ELF-1 (cell line): ENCODE data around the gene ABCC5.
A peak's percentile ranks its signal among the peaks of the same experiment; 100 is the strongest.
"Not testable (repeated sequence)": the region's sequence is repeated elsewhere in the genome, so short reads cannot be mapped to it uniquely, and the experiment has no call there.

Experiments
- DNase-seq: peaks from one replicate; pipeline ENCODE4 v3.0.0-alpha.2; 2016; ENCODE audit warnings: low read depth, low spot score

ABCC5 gene

GRCh38 chr3:184016169-184016570, 1.5 kb downstream of the ABCC5 start:
- peak; percentile 14 for DNase-seq

DNA sequence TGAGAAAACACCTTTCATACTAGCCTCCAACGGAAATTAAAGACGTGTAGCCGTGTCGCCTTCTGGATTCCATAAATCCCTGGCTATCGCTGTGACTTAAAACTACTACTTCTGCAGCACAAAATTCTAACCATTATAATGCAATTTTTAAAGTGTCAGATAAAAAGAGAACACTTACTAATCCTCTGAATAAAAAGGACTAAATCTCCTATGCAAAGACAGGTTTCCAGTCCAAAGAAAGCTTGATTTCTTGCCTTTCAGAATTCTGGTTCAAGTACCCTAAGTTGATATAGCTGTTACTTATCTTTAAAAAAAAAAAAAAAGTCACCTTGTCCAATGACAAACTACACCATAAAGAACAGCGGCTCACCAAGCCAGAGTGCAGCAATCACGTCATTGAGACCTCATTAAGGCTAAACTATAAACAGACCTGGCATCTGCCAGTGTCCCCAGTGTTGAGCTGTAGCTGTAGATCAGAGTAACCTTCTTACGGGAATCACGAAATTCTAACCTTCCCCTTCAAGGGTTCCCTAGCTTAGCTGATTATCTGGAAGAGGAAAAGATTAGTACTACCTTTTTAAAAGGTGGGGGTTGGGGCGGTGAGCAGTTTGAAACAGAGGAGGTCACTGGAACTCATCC, 2.2 kb downstream of the ABCC5 start:
- DNase-seq, result peak; percentile 45

- no peak for DNase-seq
Observed at GRCh38 chr3:184011937-184012889, 5.5 kb downstream of the ABCC5 start.

- no peak for DNase-seq
Observed at GRCh38 chr3:184011230-184011876, 6.3 kb downstream of the ABCC5 start.

GRCh38 chr3:184008161-184008560, 9.5 kb downstream of the ABCC5 start:
- no peak for DNase-seq

DNA sequence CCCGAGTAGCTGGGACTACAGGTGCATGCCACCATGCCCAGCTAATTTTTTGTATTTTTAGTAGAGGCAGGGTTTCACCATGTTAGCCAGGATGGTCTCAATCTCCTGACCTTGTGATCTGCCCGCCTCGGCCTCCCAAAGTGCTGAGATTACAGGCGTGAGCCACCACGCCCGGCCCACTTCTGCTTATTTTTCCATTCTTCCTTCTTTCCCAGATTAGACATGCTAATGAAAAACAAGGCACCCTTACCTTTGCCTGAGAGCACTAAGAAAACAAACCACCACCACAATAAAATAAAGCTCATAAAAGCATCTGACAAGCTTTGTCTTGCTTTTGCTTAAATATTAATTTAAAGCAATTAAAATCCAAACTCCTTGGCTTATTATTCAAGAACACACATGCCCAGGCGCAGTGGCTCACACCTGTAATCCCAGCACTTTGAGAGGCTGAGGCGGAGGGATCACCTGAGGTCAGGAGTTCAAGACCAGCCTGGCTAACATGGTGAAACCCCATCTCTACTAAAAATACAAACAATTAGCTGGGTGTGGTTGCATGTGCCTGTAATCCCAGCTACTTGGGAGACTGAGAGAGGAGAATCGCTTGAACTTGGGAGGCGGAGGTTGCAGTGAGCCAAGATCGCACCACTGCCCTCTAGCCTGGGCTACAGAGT, 10.4 kb downstream of the ABCC5 start:
- DNase-seq, result not testable (repeated sequence)

GRCh38 chr3:184005941-184006507, 11.7 kb downstream of the ABCC5 start:
- DNase-seq, result peak; percentile 64

- no peak for DNase-seq
Observed at GRCh38 chr3:184004476-184004875, 13.2 kb downstream of the ABCC5 start.

DNA sequence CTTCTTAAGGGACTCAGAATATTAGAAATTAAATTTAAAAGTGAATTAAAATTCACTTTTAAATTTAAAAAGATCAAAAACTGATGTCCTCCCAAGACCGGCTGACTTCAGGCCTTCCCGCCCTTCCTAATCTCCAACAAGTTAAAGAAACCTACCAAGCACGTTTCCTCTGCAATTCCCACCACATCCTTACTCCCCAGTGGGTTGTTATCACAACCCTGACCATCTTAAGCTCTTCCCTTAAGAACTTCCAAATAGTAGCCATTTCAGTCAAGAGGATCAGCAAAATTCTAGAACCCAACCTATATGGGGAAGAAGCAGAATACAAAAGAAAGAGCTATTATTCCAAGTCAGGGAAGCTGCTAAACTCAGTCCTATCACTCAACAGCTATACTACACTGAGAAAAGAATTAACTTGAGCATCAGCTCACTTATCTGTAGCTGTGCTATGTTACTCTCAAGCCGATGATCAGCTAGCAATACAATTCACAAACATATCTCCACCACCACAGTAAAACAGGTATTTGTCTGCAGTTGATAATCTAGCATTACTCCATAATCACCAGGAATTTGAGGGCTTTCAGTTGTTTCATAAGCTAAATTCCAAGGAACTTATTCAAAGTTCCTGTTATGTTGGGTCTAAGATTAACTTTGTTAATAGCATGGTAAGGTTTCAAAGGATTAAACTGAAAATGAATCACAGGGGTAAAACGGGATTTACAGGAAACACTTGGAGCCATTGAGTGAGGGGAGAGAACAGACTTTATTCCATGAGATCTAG, 14.3 kb downstream of the ABCC5 start:
- DNase-seq, result no peak

GRCh38 chr3:184002469-184002868, 15.2 kb downstream of the ABCC5 start:
- DNase-seq, result no peak

DNA sequence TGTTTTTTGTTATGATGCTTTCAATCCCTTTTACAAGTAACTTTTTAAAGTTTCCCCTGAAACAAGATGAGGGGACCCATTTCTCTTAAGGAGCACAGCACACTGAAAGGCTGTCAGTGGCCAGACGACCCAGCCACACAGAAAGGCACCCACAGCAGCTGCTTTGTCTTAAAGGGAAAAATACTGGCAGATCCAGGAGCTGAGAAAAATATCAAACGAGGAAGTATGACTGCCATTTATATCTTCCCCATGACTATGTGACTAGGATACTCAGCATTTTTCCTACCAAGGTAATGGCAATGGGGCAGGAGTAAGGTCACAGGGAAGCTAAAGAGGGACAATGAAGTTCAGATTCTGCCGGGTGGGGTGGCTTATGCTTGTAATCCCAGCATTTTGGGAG, 15.9 kb downstream of the ABCC5 start:
- DNase-seq, result no peak

- DNase-seq, result no peak
Observed at GRCh38 chr3:183991403-183991802, 26.3 kb downstream of the ABCC5 start.

DNA sequence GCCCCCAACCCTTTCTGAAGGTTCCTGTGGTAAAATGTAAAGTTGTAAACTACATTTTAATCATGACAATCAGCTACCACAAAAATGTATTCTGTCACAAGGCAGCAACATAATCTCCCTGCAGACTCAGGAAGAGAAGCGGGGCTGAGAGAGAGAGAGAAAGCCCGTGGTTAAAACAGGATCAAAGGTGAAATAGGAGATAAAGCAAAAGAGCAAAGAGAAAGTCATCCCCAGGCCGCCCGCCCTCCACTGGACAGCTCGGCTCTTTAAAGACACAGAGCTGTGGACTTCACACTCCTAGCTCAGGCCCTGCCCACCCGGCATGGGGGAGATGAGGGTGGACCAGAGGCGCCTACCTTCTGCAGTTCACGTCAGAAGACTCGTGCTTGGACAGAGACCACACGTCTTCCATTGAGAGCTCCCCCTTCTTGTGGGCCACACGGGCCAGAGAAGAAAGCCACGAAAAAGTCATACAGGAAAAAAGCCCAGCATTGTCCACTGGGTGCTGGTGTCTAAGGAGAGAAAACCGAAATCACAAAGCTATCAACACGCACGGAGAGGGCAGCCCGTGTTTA, 29.4 kb downstream of the ABCC5 start:
- DNase-seq, result no peak

DNA sequence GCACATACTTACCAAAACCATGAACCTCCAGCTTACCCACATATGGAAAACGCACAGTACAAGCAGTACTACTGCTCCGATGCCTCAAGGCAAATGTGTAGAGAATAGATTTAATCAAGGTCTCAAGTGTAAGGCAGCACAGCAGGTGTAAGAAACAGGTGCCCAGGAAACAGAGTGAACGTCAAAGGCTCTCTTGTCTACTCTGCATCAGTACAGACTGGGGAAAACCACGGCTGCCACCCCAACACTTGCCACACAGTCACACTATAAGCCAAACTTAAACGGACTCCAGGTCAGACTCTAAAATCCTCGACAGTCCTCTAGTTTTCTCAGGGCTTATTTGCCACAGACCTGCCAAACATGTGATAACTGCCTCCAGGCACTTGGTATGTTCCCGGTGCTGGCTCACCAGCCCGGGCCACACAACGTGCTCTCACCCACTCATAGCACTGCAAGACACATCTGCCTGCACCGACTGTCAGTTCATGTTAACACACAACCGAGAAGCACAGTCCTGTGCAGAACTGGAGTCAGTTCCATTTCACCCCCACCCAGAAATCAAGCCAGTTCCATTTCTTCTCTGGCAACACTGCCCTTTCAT, 30.6 kb downstream of the ABCC5 start:
- DNase-seq, result no peak

- peak; percentile 52 for DNase-seq
Observed at GRCh38 chr3:183984749-183985729, 32.6 kb downstream of the ABCC5 start.

DNA sequence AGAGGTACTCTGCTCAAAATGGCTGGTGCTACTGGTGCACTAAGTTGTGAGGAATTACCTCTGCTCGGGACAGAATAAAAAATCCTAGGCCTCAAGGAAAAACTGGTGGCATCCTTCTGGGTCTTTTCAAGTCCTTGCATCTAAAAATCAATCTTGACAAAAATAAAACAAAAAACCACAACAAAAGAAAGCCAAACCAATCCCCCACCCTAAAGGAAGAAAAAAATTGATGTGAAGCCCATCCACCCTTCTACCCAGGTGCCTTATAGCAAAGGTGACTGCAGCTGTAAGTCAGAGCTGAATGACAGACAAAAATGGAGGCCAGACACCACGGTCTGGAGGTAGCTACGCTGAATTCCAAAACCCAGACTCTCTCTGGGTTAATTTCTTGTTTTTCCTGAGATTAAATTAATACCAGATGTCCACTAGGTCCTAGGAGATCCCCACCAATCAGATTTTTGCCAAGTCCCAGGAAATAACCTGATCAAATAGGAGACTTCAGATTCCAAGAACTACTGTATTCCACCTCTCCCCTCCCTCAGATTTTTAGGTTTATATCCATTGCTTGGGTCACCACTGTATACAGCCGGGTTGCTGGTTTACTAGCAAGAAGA, 33.5 kb downstream of the ABCC5 start:
- no peak for DNase-seq

DNA sequence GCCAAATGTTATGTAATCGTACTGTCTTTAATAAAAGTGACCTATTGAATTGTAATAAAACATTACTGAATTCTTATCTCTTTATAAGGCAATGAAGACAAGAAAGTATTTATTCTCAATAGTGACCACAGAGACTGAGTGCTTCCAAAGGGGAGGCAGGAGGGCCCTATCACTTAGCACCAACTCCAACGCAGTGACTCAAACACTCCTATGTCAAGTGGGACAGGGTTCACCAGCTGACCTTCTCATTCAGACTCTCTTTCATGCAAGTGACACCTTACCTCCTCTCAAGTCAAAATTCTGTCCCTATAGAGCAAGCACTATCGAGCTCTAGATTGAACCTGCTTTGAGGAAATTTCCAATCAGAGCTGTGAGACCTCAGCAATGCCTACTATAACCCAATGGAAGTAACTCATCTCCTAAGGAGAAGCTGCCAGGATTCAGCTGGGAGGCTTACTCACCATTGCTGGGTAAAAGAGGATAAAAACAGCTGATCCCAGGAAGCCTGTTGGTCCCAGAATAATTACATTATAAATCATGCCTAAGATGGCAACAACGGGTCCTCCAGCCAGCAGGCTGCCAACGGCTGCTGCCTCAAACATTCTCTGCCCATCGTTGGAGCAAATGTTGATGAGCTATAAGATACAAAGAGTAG, 35.6 kb downstream of the ABCC5 start:
- DNase-seq, result no peak

DNA sequence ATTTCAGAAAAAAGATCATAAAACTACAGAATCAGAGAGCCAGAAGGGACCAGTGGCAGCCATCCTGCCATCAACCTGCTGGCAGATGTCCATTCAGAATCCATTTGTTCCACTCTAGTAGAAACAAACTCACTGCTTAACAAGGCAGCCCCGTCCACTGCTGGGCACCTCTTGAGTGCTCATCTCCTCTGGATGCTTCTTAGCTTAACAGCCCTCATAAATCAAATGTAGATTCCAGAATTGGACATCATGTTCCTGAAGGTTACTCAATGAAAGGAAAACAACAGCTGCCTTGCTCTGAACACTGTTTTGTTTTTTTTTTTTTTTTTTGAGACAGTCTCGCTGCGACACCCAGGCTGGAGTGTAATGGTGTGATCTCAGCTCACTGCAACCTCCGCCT, 37.3 kb downstream of the ABCC5 start:
- DNase-seq, result no peak
